ENCODE measurements around the gene KCNAB1. TPM values are rescaled to one million over a fixed set of nuclear protein-coding genes. Genes with fewer than 3 reads are reported as not detected.
A peak's percentile ranks its signal among the peaks of the same experiment; 100 is the strongest.

KCNAB1 gene
- total RNA-seq, 1 experiment from 2014 or later = not detected

GRCh38 chr3:156455839-156456238 lies 335.5 kb downstream of the KCNAB1 start:
- no peak overlapping the region for H2AFZ ChIP-seq (ENCODE audit: low read length)
- H3K9me2 ChIP-seq (replicated peaks; ENCODE audit: low read length) = no peaks in the 10 kb centered on the region
- H3K9ac ChIP-seq (ENCODE audit: low read length) = no peak overlapping the region
- ATAC-seq (no peak), DNase-seq (peak; percentile 26)
- ChIA-PET POLR2A (ENCODE audit: unreplicated experiment) (no interaction called here), CTCF (no interaction called here)
- TF ChIP-seq EZH2 (IDR thresholded peaks at IDR 0.05; ENCODE audit: low read length, unreplicated experiment) (no peak), CTCF (conservative IDR thresholded peaks at IDR 0.05; ENCODE audit: low read depth, low read length) (no peak; the same call in 1 of the 2 replicates), EZH2phosphoT487 (IDR thresholded peaks at IDR 0.05; ENCODE audit: borderline replicate concordance, low read length) (no peak)
- no TSS peak for BruUV-seq (replicated peaks)
- no peaks in the 10 kb centered on the region for H3K36me3 ChIP-seq (ENCODE audit: low read depth, low read length)
- H3K9me3 ChIP-seq (ENCODE audit: low read length) = no peaks in the 10 kb centered on the region
- peaks cover 5% of the 10 kb centered on the region; the same call in 1 of the 2 replicates for H3K4me1 ChIP-seq (ENCODE audit: insufficient read depth, low read length)
- peaks cover 19% of the 10 kb centered on the region; the same call in 1 of the 2 replicates for H3K27me3 ChIP-seq (ENCODE audit: low read length)
- H4K20me1 ChIP-seq (ENCODE audit: low read length) = no peaks in the 10 kb centered on the region
- no peaks in the 10 kb centered on the region for H3K79me2 ChIP-seq (ENCODE audit: low read length)
- no peak overlapping the region for H3K27ac ChIP-seq (ENCODE audit: low read length)
- H3F3A ChIP-seq (ENCODE audit: low read length, unreplicated experiment) = no peaks in the 10 kb centered on the region
- H3K4me3 ChIP-seq (ENCODE audit: low read length) = no peak overlapping the region
- H3K4me2 ChIP-seq (ENCODE audit: low read length) = no peak overlapping the region
- intact Hi-C loops (cut with micrococcal nuclease) = no loop called here

DNA sequence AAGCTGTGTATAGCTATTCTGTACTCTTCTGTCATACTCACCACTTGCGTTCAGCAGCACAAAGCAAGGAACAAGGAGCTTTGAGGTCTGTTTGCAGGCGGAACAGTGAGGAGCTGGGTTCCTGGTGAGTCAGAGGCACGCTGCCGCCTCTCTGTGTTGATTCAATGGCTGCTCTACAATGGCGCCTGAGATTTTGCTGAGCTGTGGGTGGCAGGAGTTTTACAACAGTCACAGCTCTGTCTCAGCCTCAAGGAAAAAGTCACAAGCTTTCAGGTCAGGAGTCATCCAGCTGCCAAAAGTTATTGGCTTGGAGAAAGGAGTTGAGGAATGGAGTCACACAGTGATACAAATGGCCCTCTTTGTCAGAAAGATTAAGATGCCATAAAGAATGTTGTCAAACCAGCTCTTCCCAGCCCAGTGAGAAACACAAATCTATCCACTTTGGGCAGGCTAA lies 336.4 kb downstream of the KCNAB1 start:
- no peak for TF ChIP-seq EZH2phosphoT487 (IDR thresholded peaks at IDR 0.05; ENCODE audit: borderline replicate concordance, low read length)
- no peak for TF ChIP-seq EZH2 (IDR thresholded peaks at IDR 0.05; ENCODE audit: low read length, unreplicated experiment)
- TF ChIP-seq CTCF (conservative IDR thresholded peaks at IDR 0.05; ENCODE audit: low read depth, low read length) = no peak
- Histone ChIP-seq H3K4me1 (ENCODE audit: insufficient read depth, low read length) (peaks cover 5% of the 10 kb centered on the region; the same call in 1 of the 2 replicates), H3K9ac (ENCODE audit: low read length) (no peak overlapping the region), H3K36me3 (ENCODE audit: low read depth, low read length) (no peaks in the 10 kb centered on the region), H3K4me2 (ENCODE audit: low read length) (no peak overlapping the region), H3K79me2 (ENCODE audit: low read length) (no peaks in the 10 kb centered on the region), H3F3A (ENCODE audit: low read length, unreplicated experiment) (no peaks in the 10 kb centered on the region), H2AFZ (ENCODE audit: low read length) (no peak overlapping the region), H3K9me3 (ENCODE audit: low read length) (no peaks in the 10 kb centered on the region), H3K27ac (ENCODE audit: low read length) (no peak overlapping the region), H3K27me3 (ENCODE audit: low read length) (peaks cover 16% of the 10 kb centered on the region; the same call in 1 of the 2 replicates), H4K20me1 (ENCODE audit: low read length) (no peaks in the 10 kb centered on the region), H3K9me2 (replicated peaks; ENCODE audit: low read length) (no peaks in the 10 kb centered on the region), H3K4me3 (ENCODE audit: low read length) (no peak overlapping the region)
- ATAC-seq (no peak; the same call in 1 of the 2 replicates), DNase-seq (peak; percentile 34)
- POLR2A ChIA-PET (ENCODE audit: unreplicated experiment) = no interaction called here
- BruUV-seq (replicated peaks) = no TSS peak
- intact Hi-C loops (cut with micrococcal nuclease) = no loop called here
- CTCF ChIA-PET = no interaction called here

DNA sequence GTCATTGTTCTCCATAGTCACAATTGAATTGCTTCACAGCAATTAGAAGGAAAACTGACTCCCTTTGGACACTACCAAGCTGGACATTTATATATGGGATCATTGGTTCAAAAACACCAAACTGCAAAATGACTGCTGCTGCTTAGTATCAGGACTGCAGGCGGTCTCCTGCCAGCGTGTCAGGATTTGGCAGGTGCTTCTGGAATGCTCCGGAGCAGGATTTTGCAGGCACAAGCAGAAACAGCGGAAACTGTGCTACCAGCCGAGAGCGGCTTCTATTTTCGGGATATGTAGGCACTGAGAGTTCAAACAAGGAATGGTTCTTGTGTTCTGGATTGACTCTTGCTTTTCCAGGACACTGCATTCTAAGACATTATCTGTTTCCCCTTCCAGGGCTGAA lies 339.1 kb downstream of the KCNAB1 start:
- no peaks in the 10 kb centered on the region for H3K9me3 ChIP-seq (ENCODE audit: low read length)
- BruUV-seq (replicated peaks) = no TSS peak
- no peaks in the 10 kb centered on the region for H3K9me2 ChIP-seq (replicated peaks; ENCODE audit: low read length)
- no peak overlapping the region for H2AFZ ChIP-seq (ENCODE audit: low read length)
- no peak for ATAC-seq
- no peak for DNase-seq
- no peaks in the 10 kb centered on the region for H4K20me1 ChIP-seq (ENCODE audit: low read length)
- TF ChIP-seq EZH2phosphoT487 (IDR thresholded peaks at IDR 0.05; ENCODE audit: borderline replicate concordance, low read length) (no peak), CTCF (conservative IDR thresholded peaks at IDR 0.05; ENCODE audit: low read depth, low read length) (no peak), EZH2 (IDR thresholded peaks at IDR 0.05; ENCODE audit: low read length, unreplicated experiment) (no peak)
- intact Hi-C loops (cut with micrococcal nuclease) = no loop called here
- no peak overlapping the region for H3K27ac ChIP-seq (ENCODE audit: low read length)
- POLR2A ChIA-PET (ENCODE audit: unreplicated experiment) = no interaction called here
- H3K27me3 ChIP-seq (ENCODE audit: low read length) = peaks cover 34% of the 10 kb centered on the region
- no peaks in the 10 kb centered on the region for H3K36me3 ChIP-seq (ENCODE audit: low read depth, low read length)
- no peaks in the 10 kb centered on the region for H3F3A ChIP-seq (ENCODE audit: low read length, unreplicated experiment)
- H3K9ac ChIP-seq (ENCODE audit: low read length) = no peak overlapping the region
- no peak overlapping the region for H3K4me3 ChIP-seq (ENCODE audit: low read length)
- CTCF ChIA-PET = no interaction called here
- no peaks in the 10 kb centered on the region for H3K79me2 ChIP-seq (ENCODE audit: low read length)
- H3K4me1 ChIP-seq (ENCODE audit: insufficient read depth, low read length) = peaks cover 5% of the 10 kb centered on the region; the same call in 1 of the 2 replicates
- no peak overlapping the region for H3K4me2 ChIP-seq (ENCODE audit: low read length)

Measured in PC-3 (cell line).